Mesenchymal stem cell (in vitro differentiated cells and primary cell): ENCODE data around the gene IKZF3.

Source experiments
- DNase-seq: peaks from one replicate; pipeline ENCODE4 v3.0.0-alpha.2; 2013
- H2AFZ ChIP-seq: one replicate; pipeline ENCODE4 v1.6.1; 2013; ENCODE audit warnings: low read depth, mild to moderate bottlenecking, control low read depth, inconsistent platforms, low read length, moderate library complexity
- H2AK5ac ChIP-seq: 2 replicates; pipeline ENCODE4 v1.6.1; 2013; ENCODE audit warnings: low read length, moderate library complexity, mild to moderate bottlenecking, inconsistent platforms; ENCODE audit not compliant: severe bottlenecking
- H2BK120ac ChIP-seq: one replicate; pipeline ENCODE4 v1.6.1; 2013; ENCODE audit warnings: low read depth, mild to moderate bottlenecking, inconsistent platforms, low read length, moderate library complexity
- H2BK12ac ChIP-seq, 2 experiments: one replicate each; pipeline ENCODE4 v1.6.1; 2013; ENCODE audit warnings: inconsistent platforms in 2 of 2, low read length in 2 of 2, mild to moderate bottlenecking in 2 of 2, moderate library complexity in 2 of 2, control low read depth in 1 of 2
- H2BK15ac ChIP-seq: one replicate; pipeline ENCODE4 v1.6.1; 2013; ENCODE audit warnings: mild to moderate bottlenecking, low read depth, inconsistent platforms; ENCODE audit not compliant: poor library complexity, severe bottlenecking
- H2BK5ac ChIP-seq: 2 replicates; pipeline ENCODE4 v1.6.1; 2013; ENCODE audit warnings: low read depth, mild to moderate bottlenecking, low read length, control low read depth, inconsistent platforms; ENCODE audit not compliant: poor library complexity, severe bottlenecking
- H3K14ac ChIP-seq, 2 experiments: one replicate each; pipeline ENCODE4 v1.6.1; 2013; ENCODE audit warnings: inconsistent platforms in 2 of 2, low read length in 2 of 2, control low read depth in 1 of 2, mild to moderate bottlenecking in 1 of 2, moderate library complexity in 1 of 2
- H3K18ac ChIP-seq, 2 experiments: one replicate each; pipeline ENCODE4 v1.6.1; 2013; ENCODE audit warnings: inconsistent platforms in 2 of 2, low read length in 2 of 2, control low read depth in 1 of 2, low read depth in 1 of 2, mild to moderate bottlenecking in 1 of 2
- H3K23ac ChIP-seq, 2 experiments: one replicate each; pipeline ENCODE4 v1.6.1; 2013; ENCODE audit warnings: inconsistent platforms in 2 of 2, low read length in 2 of 2, mild to moderate bottlenecking in 2 of 2, moderate library complexity in 2 of 2, control low read depth in 1 of 2
- H3K27ac ChIP-seq: 2 replicates; pipeline ENCODE4 v1.5.1; 2013; ENCODE audit warnings: mild to moderate bottlenecking, moderate library complexity, low read length, control low read depth, inconsistent platforms; ENCODE audit not compliant: poor library complexity, severe bottlenecking
- H3K27me3 ChIP-seq, 2 experiments: 2 replicates each; pipeline versions ENCODE4 v1.6.1 to v1.7.0; 2013; ENCODE audit warnings: low read length in 2 of 2, mild to moderate bottlenecking in 2 of 2, moderate library complexity in 2 of 2, control low read depth in 1 of 2, inconsistent platforms in 1 of 2; ENCODE audit not compliant: control insufficient read depth in 1 of 2, insufficient read depth in 1 of 2
- H3K36me3 ChIP-seq, 2 experiments: 2 replicates each; pipeline versions ENCODE4 v1.6.1 to v1.7.0; 2013; ENCODE audit warnings: low read length in 2 of 2, control low read depth in 1 of 2, inconsistent platforms in 1 of 2, low read depth in 1 of 2, mild to moderate bottlenecking in 1 of 2; ENCODE audit not compliant: insufficient read depth in 2 of 2, control insufficient read depth in 1 of 2
- H3K4ac ChIP-seq, 2 experiments: one replicate each; pipeline ENCODE4 v1.6.1; 2013; ENCODE audit warnings: inconsistent platforms in 2 of 2, low read length in 2 of 2, mild to moderate bottlenecking in 2 of 2, moderate library complexity in 2 of 2, control low read depth in 1 of 2, low read depth in 1 of 2
- H3K4me1 ChIP-seq: 2 replicates; pipeline ENCODE4 v1.6.1; 2013; ENCODE audit warnings: low read depth, low read length, control low read depth; ENCODE audit not compliant: control insufficient read depth, insufficient read depth
- H3K4me2 ChIP-seq: 2 replicates; pipeline ENCODE4 v1.6.1; 2013; ENCODE audit warnings: low read length, mild to moderate bottlenecking, inconsistent platforms; ENCODE audit not compliant: poor library complexity, severe bottlenecking
- H3K4me3 ChIP-seq, 2 experiments: 2 replicates each; pipeline versions ENCODE4 v1.5.1 to v1.7.0; 2013; ENCODE audit warnings: low read length in 2 of 2, mild to moderate bottlenecking in 2 of 2, control low read depth in 1 of 2, low read depth in 1 of 2; ENCODE audit not compliant: insufficient read depth in 1 of 2
- H3K79me1 ChIP-seq: replicated peaks from 2 replicates; pipeline ENCODE4 v1.6.1; 2013; ENCODE audit warnings: mild to moderate bottlenecking, control low read depth, low read length, inconsistent platforms; ENCODE audit not compliant: poor library complexity, severe bottlenecking
- H3K9ac ChIP-seq: 2 replicates; pipeline ENCODE4 v1.7.0; 2013; ENCODE audit warnings: mild to moderate bottlenecking, low read length, moderate library complexity
- H3K9me3 ChIP-seq: 2 replicates; pipeline ENCODE4 v1.7.0; 2013; ENCODE audit warnings: mild to moderate bottlenecking, low read length; ENCODE audit not compliant: control insufficient read depth
- H4K8ac ChIP-seq: one replicate; pipeline ENCODE4 v1.6.1; 2013; ENCODE audit warnings: inconsistent platforms, mild to moderate bottlenecking, low read length, moderate library complexity
- H4K91ac ChIP-seq: one replicate; pipeline ENCODE4 v1.6.1; 2013; ENCODE audit warnings: mild to moderate bottlenecking, low read length, inconsistent platforms
- WGBS: methylation state at CpG from one replicate; pipeline ENCODE4 v1.1.7; 2013; ENCODE audit warnings: mixed read lengths; 5-methylcytosine and 5-hydroxymethylcytosine counted together

Gene IKZF3

GRCh38 chr17:39776252-39776651 is 87.9 kb downstream of the IKZF3 start:
- no peaks in the 10 kb centered on the region for H3K4me1 ChIP-seq

GRCh38 chr17:39775031-39775430 is 89.1 kb downstream of the IKZF3 start:
- H3K9ac ChIP-seq = no peak overlapping the region
- no peak overlapping the region for H2BK12ac ChIP-seq
- H3K4ac ChIP-seq = no peak overlapping the region
- no peak overlapping the region for H3K27ac ChIP-seq
- H4K8ac ChIP-seq = no peak overlapping the region
- no peak overlapping the region for H2BK5ac ChIP-seq
- no peak overlapping the region for H3K4me3 ChIP-seq
- H3K14ac ChIP-seq = no peak overlapping the region
- DNase-seq = no peak
- 100% methylated on average over 1 of the region's 2 CpGs for WGBS
- no peak overlapping the region for H4K91ac ChIP-seq
- H3K27me3 ChIP-seq = peaks cover 31 to 76% of the 10 kb centered on the region in 2 experiments
- no peaks in the 10 kb centered on the region for H3K9me3 ChIP-seq
- no peaks in the 10 kb centered on the region for H3K4me1 ChIP-seq
- no peak overlapping the region for H3K4me2 ChIP-seq
- no peaks in the 10 kb centered on the region for H3K79me1 ChIP-seq
- no peaks in the 10 kb centered on the region for H3K36me3 ChIP-seq
- H2BK120ac ChIP-seq = no peak overlapping the region
- H3K23ac ChIP-seq = no peak overlapping the region
- no peak overlapping the region for H3K18ac ChIP-seq
- H2AFZ ChIP-seq = no peak overlapping the region
- H2AK5ac ChIP-seq = no peak overlapping the region
- H2BK15ac ChIP-seq = no peak overlapping the region

More at GRCh38 chr17:39776252-39776651, 87.9 kb downstream of the IKZF3 start:
- H3K27me3 ChIP-seq = peaks cover 23 to 76% of the 10 kb centered on the region in 2 experiments
- H2AFZ ChIP-seq = no peak overlapping the region
- no peak overlapping the region for H3K4me3 ChIP-seq
- H4K91ac ChIP-seq = no peak overlapping the region
- no peak overlapping the region for H2BK120ac ChIP-seq
- no peak overlapping the region for H3K4me2 ChIP-seq
- H3K9ac ChIP-seq = no peak overlapping the region
- no peak overlapping the region for H2BK5ac ChIP-seq
- no peaks in the 10 kb centered on the region for H3K79me1 ChIP-seq
- H2AK5ac ChIP-seq = no peak overlapping the region
- no peaks in the 10 kb centered on the region for H3K9me3 ChIP-seq
- H3K23ac ChIP-seq = no peak overlapping the region
- H3K36me3 ChIP-seq = no peaks in the 10 kb centered on the region
- no peak overlapping the region for H3K18ac ChIP-seq
- no peak overlapping the region for H2BK12ac ChIP-seq
- H3K14ac ChIP-seq = no peak overlapping the region
- no peak for DNase-seq
- H3K4ac ChIP-seq = no peak overlapping the region
- no peak overlapping the region for H2BK15ac ChIP-seq
- H4K8ac ChIP-seq = no peak overlapping the region
- H3K27ac ChIP-seq = no peak overlapping the region

GRCh38 chr17:39774047-39774446 is 90.1 kb downstream of the IKZF3 start:
- H3K18ac ChIP-seq = no peak overlapping the region
- no peaks in the 10 kb centered on the region for H3K9me3 ChIP-seq
- no peak overlapping the region for H3K14ac ChIP-seq
- no peak overlapping the region for H3K23ac ChIP-seq
- 20% methylated on average over 2 of the region's 4 CpGs for WGBS
- no peaks in the 10 kb centered on the region for H3K36me3 ChIP-seq
- H3K4ac ChIP-seq = no peak overlapping the region
- no peak overlapping the region for H2AK5ac ChIP-seq
- no peak for DNase-seq
- H3K4me3 ChIP-seq = no peak overlapping the region
- no peak overlapping the region for H2BK5ac ChIP-seq
- H4K91ac ChIP-seq = no peak overlapping the region
- peaks cover 35 to 85% of the 10 kb centered on the region in 2 experiments for H3K27me3 ChIP-seq
- no peak overlapping the region for H3K4me2 ChIP-seq
- no peak overlapping the region for H4K8ac ChIP-seq
- no peak overlapping the region for H3K27ac ChIP-seq
- H2BK15ac ChIP-seq = no peak overlapping the region
- no peak overlapping the region for H3K9ac ChIP-seq
- H2BK120ac ChIP-seq = no peak overlapping the region
- H3K79me1 ChIP-seq = no peaks in the 10 kb centered on the region
- H2AFZ ChIP-seq = no peak overlapping the region
- H3K4me1 ChIP-seq = no peaks in the 10 kb centered on the region
- H2BK12ac ChIP-seq = no peak overlapping the region

GRCh38 chr17:39772987-39773934 is 90.9 kb downstream of the IKZF3 start:
- Histone ChIP-seq H3K9ac (no peak overlapping the region), H3K36me3 (no peaks in the 10 kb centered on the region), H3K4me1 (no peaks in the 10 kb centered on the region), H3K23ac (no peak overlapping the region), H3K4me3 (no peak overlapping the region), H3K27me3 (peaks cover 37 to 88% of the 10 kb centered on the region in 2 experiments), H3K9me3 (no peaks in the 10 kb centered on the region), H3K79me1 (no peaks in the 10 kb centered on the region), H4K8ac (no peak overlapping the region), H4K91ac (no peak overlapping the region), H2BK12ac (no peak overlapping the region), H2AK5ac (no peak overlapping the region), H3K4ac (no peak overlapping the region), H3K18ac (no peak overlapping the region), H2AFZ (no peak overlapping the region), H2BK15ac (no peak overlapping the region), H2BK120ac (no peak overlapping the region), H3K27ac (no peak overlapping the region), H2BK5ac (no peak overlapping the region), H3K14ac (no peak overlapping the region), H3K4me2 (no peak overlapping the region)
- 79% methylated on average over 6 of the region's 7 CpGs for WGBS
- no peak for DNase-seq
